ENCODE results near the gene MLXIPL.

DNA sequence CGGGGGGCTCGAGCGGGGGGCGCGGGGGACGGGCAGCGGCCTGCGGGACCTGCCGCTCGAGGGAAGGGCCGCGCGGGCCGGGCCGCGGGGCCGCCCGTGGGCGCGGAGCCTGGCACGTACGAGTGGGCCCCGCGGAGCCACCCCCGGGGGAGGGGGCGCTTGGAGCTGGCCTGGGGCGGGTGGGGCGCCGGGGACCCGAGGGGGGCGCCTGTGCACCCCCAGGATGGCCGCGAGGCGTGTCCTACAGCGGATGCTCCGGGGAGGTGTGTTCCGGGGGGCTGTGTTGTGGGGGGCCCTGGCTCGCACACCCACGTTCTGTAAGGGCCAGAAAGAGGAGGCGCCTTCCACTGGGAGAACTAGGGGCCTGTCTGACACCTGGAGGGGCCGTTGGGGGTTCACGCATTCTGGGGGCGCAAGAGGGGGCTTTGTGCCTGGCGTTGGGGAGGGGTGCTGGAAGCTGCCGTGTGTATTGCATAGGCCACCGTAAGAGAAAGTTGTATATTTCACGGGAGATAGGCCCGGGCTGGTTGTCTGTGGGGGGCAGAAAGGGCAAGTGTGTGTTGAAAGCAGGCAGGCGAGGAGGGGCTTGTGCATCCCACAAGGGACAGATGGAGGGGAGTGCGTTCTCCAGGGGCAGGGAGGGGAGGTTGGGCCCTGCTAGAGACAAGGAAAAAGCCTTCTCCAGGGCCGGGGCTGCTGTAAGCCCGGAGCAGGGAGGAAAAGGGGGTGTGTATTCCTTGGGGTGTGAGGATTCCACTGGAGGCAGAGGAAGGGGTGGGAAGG lies 44.0 kb upstream of the MLXIPL start:
- TF ChIP-seq, protein P1, sequence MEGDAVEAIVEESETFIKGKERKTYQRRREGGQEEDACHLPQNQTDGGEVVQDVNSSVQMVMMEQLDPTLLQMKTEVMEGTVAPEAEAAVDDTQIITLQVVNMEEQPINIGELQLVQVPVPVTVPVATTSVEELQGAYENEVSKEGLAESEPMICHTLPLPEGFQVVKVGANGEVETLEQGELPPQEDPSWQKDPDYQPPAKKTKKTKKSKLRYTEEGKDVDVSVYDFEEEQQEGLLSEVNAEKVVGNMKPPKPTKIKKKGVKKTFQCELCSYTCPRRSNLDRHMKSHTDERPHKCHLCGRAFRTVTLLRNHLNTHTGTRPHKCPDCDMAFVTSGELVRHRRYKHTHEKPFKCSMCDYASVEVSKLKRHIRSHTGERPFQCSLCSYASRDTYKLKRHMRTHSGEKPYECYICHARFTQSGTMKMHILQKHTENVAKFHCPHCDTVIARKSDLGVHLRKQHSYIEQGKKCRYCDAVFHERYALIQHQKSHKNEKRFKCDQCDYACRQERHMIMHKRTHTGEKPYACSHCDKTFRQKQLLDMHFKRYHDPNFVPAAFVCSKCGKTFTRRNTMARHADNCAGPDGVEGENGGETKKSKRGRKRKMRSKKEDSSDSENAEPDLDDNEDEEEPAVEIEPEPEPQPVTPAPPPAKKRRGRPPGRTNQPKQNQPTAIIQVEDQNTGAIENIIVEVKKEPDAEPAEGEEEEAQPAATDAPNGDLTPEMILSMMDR (IDR thresholded peaks at IDR 0.05): no peak
- TF ChIP-seq POLR2A (IDR thresholded peaks at IDR 0.05): no peak
